Stimulated activated CD4-positive, alpha-beta T cell treated with anti-CD3 and anti-CD28 coated beads, Interleukin-12 subunit alpha, Interleukin-12 subunit beta, amount 100 ng/mL, for 24 hours (primary cell): ENCODE measurements around the gene TAF11L9.
"Not testable (repeated sequence)": the region's sequence is repeated elsewhere in the genome, so short reads cannot be mapped to it uniquely, and the experiment has no call there.

Experiments
- DNase-seq, 2 experiments: peaks; one replicate each; pipeline ENCODE4 v3.0.0-alpha.2; 2020; ENCODE audit warnings: low read depth in 2 of 2

Gene TAF11L9

DNA sequence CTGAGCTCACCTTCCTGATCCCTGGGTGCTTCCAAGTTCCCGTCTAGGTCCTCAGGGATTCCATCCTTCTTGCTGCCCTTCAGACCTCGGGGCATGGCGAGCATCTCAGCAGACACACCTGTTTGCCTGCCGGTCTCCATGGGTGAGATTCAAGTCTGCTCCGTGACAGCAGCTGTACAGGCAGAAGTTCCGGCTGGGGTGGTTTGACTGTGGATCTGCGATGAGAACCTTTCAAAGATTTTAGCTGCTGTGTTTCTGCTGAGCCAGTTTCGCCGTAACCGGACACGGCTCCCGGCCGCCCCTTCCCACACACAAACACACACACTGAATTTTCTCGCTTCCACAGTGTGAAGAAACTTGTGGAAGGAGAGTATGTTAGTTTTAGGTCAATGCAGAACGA, at the start of gene TAF11L9:
Gene TAF11L9 (minus strand): TSS at position 140 of the 400 bp plus-strand sequence.
- not testable (repeated sequence) for DNase-seq

DNA sequence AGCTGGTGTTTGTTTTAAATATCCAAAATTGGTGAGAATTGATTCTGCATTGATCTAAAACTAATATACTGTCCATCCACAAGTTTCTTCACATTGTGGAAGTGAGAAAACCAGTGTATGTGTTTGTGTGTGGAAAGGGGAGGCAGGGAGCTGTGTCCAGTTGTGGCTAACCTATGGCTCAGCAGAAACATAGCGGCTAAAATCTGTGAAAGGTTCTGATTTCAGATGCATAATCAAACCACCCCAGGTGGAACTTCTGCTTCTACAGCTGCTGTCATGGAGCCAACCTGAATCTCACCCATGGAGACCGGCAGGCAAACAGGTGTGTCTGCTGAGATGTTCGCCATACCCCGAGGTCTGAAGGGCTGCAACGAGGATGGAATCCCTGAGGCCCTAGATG, 40.0 kb upstream of the TAF11L9 start, which contains the start of gene TAF11L14:
Gene TAF11L14 (plus strand): TSS at position 301 of the 400 bp plus-strand sequence.
- no peak for DNase-seq

DNA sequence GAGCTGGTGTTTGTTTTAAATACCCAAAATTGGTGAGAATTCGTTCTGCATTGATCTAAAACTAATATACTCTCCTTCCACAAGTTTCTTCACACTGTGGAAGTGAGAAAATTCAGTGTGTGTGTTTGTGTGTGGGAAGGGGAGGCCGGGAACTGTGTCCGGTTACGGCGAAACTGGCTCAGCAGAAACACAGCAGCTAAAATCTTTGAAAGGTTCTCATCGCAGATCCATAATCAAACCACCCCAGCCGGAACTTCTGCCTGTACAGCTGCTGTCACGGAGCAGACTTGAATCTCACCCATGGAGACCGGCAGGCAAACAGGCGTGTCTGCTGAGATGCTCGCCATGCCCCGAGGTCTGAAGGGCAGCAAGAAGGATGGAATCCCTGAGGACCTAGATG, 37.6 kb upstream of the TAF11L9 start, which contains the start of gene TAF11L13:
Gene TAF11L13 (plus strand): TSS at position 301 of the 400 bp plus-strand sequence.
- DNase-seq, result not testable (repeated sequence)

DNA sequence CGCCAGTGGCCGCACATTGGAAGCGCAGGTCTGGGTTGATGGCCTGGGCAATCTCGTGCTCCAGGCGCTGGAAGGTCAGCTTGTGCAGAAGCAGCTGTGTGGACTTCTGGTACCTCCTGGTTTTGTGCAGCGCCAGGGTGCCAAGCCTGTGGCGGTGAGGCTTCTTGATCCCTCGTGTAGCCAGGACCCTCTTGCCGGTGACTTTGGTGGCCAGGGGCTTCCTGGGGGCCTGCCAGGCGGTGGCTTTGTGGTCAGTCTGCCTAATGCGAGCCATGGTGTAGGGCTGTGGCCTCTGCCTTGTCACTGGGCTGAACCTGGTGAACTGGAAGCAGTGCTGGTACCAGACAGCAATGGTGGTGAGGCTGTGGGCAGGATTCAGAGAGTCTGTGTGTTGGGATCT, 31.5 kb upstream of the TAF11L9 start:
- DNase-seq, result no peak

DNA sequence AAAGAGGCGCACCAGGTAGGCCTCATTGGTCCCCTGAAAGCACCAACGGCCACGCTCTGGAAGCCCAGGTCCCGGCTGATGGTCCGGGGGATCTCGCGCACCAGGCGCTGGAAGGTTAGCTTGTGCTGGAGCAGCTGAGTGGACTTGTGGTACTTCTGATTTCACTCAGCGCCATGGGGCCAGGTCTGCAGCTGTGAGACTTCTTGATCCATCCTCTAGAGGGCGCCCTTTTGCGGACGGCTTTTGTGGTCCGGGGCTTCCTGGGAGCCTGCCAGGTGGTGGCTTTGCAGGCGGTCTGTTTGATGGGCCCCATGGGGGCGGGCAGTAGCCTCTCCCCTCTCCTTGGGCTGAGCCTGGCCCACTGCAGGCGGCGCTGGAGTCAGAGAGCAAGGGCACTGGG, 26.4 kb upstream of the TAF11L9 start:
- no peak for DNase-seq

DNA sequence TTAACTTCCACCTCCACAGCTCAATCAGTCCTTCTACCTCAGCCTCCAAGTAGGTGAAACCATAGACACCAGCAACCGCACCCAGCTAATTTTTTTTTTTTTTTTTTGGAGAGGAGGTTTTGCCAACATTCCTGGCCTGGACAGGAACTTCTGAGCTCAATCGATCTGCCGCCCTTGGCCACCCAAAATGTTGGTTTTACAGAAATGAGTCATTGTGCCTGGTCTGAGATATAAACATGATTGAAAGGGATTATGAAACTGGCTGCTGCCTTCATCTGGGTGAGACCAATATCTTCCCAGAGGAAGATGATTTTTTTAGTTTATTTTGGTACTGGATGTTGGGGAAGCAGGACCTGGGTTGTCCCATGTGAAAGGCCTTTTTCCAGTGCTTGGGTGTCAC, 25.2 kb upstream of the TAF11L9 start:
- DNase-seq, result no peak

DNA sequence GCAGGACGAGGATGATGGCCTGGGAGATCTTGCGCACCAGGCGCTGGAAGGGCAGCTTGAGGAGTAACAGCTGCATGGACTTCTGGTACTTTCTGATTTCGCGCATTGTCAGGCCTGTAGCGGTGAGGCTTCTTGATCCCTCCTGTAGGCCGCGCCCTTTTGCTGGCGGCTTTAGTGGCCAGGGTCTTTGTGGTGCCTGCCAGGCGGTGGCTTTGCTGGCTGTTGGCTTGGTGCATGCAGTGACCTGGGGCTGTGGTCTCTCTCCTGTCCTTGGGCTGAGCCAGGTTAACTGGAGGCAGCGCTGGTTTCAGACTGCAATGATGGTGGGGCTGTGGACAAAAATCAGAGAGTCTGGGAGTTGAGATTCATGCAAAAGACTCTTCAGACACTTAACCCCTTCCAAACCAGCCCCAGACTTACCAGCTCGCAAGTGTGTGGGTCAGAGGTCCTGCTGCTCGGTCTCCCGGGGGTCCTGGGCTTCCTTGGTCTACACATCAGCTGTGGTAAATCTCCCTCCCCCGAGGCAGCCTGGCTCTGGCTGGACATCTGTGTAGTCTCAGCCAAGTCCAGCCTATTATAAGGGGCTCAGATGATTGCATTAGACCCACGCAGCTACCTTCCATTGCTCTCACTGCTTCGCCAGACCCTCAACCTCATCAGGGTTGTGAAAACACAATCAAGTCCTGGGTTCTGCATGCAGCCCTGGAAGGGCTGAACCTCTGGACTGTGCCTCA, 20.8 kb upstream of the TAF11L9 start:
- DNase-seq, result no peak

DNA sequence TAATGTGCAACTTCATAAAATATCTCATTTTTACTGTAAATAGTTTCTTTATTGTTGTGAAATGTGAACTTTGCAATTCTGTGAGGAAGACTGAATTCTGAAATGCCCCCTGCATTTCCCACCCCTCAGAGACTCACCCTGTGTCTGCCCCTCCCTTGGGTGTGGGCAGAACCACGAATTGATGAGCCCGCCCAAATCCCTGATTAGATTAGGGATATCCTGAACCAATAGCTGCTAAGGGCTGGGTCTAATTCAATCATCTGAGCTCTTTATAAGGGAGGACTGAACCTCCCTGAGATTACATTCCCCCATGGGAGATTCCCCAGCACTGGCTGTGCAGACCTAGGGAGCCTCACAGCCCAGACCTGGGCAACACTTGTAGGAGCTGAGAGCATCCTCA, 15.9 kb upstream of the TAF11L9 start, which contains the start of gene TAF11L12:
Gene TAF11L12 (plus strand): TSS at position 301 of the 400 bp plus-strand sequence.
- not testable (repeated sequence) for DNase-seq

DNA sequence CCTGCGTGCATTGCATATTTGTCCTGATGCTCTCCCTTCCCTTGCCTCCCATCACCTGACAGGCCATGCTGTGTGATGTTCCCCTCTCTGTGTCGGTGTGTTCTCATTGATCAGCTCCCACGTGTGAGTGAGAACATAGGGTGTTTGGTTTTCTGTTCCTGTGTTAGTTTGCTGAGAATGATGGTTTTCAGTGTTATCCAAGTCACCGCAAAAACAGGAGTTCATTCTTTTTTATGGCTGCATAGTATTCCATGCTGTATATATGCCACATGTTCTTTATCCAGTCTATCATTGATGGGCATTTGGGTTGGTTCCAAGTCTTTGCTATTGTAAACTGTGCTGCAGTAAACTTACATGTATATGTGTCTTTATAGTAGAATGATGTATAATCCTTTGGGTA, 13.3 kb upstream of the TAF11L9 start:
- not testable (repeated sequence) for DNase-seq

DNA sequence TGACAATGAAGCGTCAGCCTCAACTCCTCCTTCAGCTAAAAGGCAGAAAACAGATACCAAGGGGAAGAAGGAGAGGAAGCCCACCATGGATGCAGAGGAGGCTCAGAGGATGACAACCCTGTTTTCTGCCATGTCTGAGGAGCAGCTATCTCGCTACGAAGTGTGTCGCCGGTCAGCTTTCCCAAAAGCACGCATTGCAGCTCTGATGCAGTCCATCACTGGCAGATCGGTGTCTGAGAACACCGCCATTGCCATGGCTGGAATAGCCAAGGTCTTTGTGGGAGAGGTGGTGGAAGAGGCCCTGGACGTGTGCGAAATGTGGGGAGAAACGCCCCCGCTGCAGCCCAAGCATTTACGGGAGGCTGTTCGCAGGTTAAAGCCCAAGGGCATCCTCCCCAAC, 10.8 kb upstream of the TAF11L9 start:
- DNase-seq, result no peak

DNA sequence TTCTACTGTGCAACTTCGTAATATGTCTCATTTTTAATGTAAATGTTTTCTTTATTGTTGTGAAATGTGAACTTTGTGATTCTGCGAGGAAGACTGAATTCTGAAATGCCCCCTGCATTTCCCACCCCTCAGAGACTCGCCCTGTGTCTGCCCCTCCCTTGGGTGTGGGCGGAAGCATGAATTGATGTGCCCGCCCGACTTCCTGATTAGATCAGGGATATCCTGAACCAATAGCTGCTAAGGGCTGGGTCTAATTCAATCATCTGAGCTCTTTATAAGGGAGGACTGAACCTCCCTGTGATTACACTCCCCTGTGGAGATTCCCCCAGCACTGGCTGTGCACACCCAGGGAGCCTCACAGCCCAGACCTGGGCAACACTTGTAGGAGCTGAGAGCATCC, 9.7 kb upstream of the TAF11L9 start, which contains the start of gene TAF11L11:
Gene TAF11L11 (plus strand): TSS at position 304 of the 400 bp plus-strand sequence.
- DNase-seq, result not testable (repeated sequence)

DNA sequence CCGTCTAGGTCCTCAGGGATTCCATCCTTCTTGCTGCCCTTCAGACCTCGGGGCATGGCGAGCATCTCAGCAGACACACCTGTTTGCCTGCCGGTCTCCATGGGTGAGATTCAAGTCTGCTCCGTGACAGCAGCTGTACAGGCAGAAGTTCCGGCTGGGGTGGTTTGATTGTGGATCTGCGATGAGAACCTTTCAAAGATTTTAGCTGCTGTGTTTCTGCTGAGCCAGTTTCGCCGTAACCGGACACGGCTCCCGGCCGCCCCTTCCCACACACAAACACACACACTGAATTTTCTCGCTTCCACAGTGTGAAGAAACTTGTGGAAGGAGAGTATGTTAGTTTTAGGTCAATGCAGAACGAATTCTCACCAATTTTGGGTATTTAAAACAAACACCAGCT, 3.5 kb upstream of the TAF11L9 start, which contains the start of gene TAF11L10:
Gene TAF11L10 (minus strand): TSS at position 101 of the 400 bp plus-strand sequence.
- DNase-seq, result not testable (repeated sequence)

DNA sequence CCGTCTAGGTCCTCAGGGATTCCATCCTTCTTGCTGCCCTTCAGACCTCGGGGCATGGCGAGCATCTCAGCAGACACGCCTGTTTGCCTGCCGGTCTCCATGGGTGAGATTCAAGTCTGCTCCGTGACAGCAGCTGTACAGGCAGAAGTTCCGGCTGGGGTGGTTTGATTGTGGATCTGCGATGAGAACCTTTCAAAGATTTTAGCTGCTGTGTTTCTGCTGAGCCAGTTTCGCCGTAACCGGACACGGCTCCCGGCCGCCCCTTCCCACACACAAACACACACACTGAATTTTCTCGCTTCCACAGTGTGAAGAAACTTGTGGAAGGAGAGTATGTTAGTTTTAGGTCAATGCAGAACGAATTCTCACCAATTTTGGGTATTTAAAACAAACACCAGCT, 3.3 kb downstream of the TAF11L9 start, which contains the start of gene TAF11L8:
Gene TAF11L8 (minus strand): TSS at position 101 of the 400 bp plus-strand sequence.
- DNase-seq, result not testable (repeated sequence)

DNA sequence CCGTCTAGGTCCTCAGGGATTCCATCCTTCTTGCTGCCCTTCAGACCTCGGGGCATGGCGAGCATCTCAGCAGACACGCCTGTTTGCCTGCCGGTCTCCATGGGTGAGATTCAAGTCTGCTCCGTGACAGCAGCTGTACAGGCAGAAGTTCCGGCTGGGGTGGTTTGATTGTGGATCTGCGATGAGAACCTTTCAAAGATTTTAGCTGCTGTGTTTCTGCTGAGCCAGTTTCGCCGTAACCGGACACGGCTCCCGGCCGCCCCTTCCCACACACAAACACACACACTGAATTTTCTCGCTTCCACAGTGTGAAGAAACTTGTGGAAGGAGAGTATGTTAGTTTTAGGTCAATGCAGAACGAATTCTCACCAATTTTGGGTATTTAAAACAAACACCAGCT, 8.5 kb downstream of the TAF11L9 start, which contains the start of gene TAF11L7:
Gene TAF11L7 (minus strand): TSS at position 101 of the 400 bp plus-strand sequence.
- not testable (repeated sequence) for DNase-seq
